Fibroblast of skin of scalp (primary cell): ENCODE measurements around the gene EXOC3.

Source experiments
- DNase-seq: peaks from one replicate; pipeline ENCODE4 v3.0.0-alpha.2; 2013

The EXOC3 gene

GRCh38 chr5:488744-489688 lies 46.0 kb downstream of the EXOC3 start:
- no peak for DNase-seq

GRCh38 chr5:489689-490080 lies 46.7 kb downstream of the EXOC3 start:
- DNase-seq, result no peak

GRCh38 chr5:490116-491106 lies 47.4 kb downstream of the EXOC3 start:
- DNase-seq, result no peak

GRCh38 chr5:491119-491855 lies 48.3 kb downstream of the EXOC3 start:
- no peak for DNase-seq

GRCh38 chr5:491856-492155 lies 48.8 kb downstream of the EXOC3 start:
- DNase-seq, result no peak

- no peak for DNase-seq
These were observed 49.4 kb downstream of the EXOC3 start for GRCh38 chr5:492314-492893.

GRCh38 chr5:493119-493701 lies 50.2 kb downstream of the EXOC3 start:
- DNase-seq, result no peak

GRCh38 chr5:493758-494157 lies 50.8 kb downstream of the EXOC3 start:
- no peak for DNase-seq

GRCh38 chr5:494667-495255 lies 51.8 kb downstream of the EXOC3 start:
- no peak for DNase-seq

- no peak for DNase-seq
These were observed 53.1 kb downstream of the EXOC3 start for GRCh38 chr5:496028-496427.

- DNase-seq, result no peak
These were observed 54.2 kb downstream of the EXOC3 start for GRCh38 chr5:497090-497700.

GRCh38 chr5:497871-498509 lies 55.0 kb downstream of the EXOC3 start:
- DNase-seq, result no peak

- DNase-seq, result no peak
These were observed 56.5 kb downstream of the EXOC3 start for GRCh38 chr5:499233-500209.

- no peak for DNase-seq
These were observed 57.5 kb downstream of the EXOC3 start for GRCh38 chr5:500491-500890.

GRCh38 chr5:501105-501830 lies 58.3 kb downstream of the EXOC3 start:
- no peak for DNase-seq

GRCh38 chr5:501831-502184 lies 58.8 kb downstream of the EXOC3 start:
- no peak for DNase-seq

GRCh38 chr5:502325-503079 lies 59.5 kb downstream of the EXOC3 start:
- DNase-seq, result no peak
